ENCODE measurements around the gene SARS1.

- TF ChIP-seq CTCF (conservative IDR thresholded peaks at IDR 0.05 in 1 of 2, IDR thresholded peaks at IDR 0.05 in 1 of 2; ENCODE audit: low read depth in 1 of 2, low read length in 2 of 2) (no peak), EZH2 (IDR thresholded peaks at IDR 0.05; ENCODE audit: low read length, missing control alignments) (no peak)
These were observed 51.3 kb downstream of the SARS1 start for GRCh38 chr1:109265016-109265415.
